GM21576 (cell line): Measurements from ENCODE around the gene LEFTY1.
"Not testable (repeated sequence)": the region's sequence is repeated elsewhere in the genome, so short reads cannot be mapped to it uniquely, and the experiment has no call there.

Experiments used
- ATAC-seq: cut with Tn5 transposase; IDR thresholded peaks from one replicate; pipeline ENCODE4 v1.9.1; 2021; ENCODE audit warnings: mild to moderate bottlenecking, moderate library complexity; ENCODE audit not compliant: unreplicated experiment

Gene LEFTY1

GRCh38 chr1:225888898-225889601, at the start of gene LEFTY1:
Gene LEFTY1 (minus strand): TSS chr1:225889146. CDS start chr1:225889066, 80 bp downstream.
- no peak for ATAC-seq

GRCh38 chr1:225937048-225937968, 48.4 kb upstream of the LEFTY1 start:
- ATAC-seq = no peak

DNA sequence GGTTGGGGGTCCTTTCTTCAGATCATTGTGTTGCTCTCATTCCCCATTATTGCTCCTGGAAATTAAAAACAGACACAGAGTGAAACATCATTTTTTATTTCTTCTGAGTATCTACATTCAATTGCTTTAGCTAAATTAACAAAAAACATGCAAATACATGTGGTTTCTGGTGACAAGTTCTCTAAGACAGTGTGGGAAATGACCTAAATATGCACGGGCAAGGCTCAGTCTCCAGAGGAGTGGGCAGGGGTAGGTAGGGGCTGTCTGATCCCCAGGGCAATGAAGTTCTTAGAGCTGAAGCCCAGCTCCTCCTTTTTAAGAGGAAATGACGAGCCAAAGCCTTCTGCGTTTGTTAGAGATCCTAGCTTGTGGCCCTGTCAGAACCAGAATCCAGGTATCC, 47.6 kb upstream of the LEFTY1 start:
- no peak for ATAC-seq

GRCh38 chr1:225936086-225936485, 47.1 kb upstream of the LEFTY1 start:
- ATAC-seq = not testable (repeated sequence)

GRCh38 chr1:225934711-225935110, 45.8 kb upstream of the LEFTY1 start:
- ATAC-seq = no peak

DNA sequence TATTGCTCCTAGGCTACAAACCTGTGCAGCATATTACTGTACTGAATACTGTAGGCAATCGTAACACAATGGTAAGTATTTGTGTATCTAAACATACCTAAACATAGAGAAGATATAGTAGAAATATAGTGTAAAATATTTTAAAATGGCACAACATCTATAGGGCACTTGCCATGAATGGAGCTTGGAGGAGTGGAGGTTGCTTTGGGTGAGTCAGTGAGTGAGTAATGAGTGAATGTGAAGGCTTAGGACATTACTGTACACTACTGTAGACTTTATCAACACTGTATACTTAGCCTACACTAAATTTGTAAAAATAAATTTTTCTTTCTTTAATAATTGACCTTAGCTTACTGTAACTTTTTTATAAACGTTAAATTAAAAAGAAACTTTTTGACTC, 44.1 kb upstream of the LEFTY1 start:
- no peak for ATAC-seq

GRCh38 chr1:225931270-225932136, 42.6 kb upstream of the LEFTY1 start:
- no peak for ATAC-seq

DNA sequence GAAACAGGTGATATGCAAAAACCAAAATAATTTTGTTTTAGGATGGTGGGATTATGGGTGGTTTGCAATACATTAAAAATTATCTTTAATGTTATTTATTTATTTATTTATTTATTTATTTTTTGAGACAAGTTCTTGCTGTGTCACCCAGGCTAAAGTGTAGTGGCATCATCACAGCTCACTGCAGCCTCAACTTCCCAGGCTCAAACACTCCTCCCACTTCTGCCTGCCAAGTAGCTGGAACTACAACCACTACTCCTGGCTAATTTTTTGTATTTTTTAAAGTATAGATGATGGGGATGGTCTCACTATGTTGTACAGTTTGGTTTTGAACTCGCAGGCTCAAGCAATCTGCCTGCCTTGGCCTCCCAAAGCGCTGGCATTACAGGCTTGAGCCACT, 41.6 kb upstream of the LEFTY1 start:
- ATAC-seq = no peak

DNA sequence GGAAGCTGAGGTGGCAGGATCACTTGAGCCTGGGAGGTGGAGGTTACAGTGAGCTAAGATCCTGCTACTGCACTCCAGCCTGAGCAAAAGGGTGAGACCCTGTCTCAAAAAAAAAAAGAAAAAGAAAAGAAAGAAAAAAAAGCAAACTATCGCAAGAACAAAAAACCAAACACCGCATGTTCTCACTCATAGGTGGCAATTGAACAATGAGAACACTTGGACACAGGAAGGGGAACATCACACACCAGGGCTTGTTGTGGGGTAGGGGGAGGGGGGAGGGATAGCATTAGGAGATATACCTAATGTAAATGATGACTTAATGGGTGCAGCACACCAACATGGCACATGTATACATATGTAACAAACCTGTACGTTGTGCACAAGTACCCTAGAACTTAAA, 40.5 kb upstream of the LEFTY1 start:
- not testable (repeated sequence) for ATAC-seq

DNA sequence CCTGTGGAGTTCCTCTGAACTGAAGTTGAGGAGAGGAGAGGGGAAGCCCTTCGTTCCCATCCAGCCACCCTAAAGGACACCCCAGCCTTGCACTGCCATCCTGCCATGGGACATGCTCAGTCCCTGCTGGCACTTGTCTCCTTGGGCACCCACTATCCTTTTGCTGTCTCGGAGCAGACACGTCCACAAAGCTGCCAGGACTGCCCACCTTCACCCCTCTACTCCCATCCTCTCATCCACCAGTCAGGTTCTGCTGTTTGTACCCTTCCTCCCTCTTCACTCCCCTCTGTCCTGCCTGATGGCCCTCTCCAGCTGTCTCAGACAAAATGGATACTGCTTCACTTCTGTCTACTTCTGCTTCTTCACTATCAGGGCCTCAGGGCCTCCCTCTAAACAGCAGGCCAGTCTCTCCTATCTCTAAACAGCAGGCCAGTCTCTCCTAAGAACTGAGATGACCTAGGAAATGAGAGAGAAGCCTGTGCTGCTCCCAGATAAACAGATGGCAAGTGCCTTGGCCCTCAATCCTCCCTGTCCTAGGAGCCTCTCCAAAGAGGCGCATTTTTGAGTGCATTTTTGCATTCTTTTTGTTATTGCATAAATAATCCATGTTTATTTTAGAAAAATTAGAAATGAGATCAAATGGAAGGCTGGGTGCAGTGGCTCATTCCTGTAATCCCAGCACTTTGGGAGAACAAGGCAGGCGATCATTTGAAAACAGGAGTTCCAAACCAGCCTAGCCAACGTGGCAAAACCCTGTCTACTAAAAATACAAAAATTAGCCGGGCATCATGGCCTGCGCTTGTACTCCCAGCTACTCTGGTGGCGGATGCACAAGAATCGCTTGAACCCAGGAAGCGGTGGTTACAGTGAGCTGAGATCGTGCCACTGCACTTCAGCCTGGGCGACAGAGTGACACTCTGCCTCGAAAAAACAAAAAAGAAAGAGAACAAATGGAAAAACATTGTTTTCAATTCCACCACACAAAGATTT, 39.5 kb upstream of the LEFTY1 start:
- ATAC-seq = no peak

- ATAC-seq = no peak
Measured at GRCh38 chr1:225926551-225927113, 37.7 kb upstream of the LEFTY1 start.

DNA sequence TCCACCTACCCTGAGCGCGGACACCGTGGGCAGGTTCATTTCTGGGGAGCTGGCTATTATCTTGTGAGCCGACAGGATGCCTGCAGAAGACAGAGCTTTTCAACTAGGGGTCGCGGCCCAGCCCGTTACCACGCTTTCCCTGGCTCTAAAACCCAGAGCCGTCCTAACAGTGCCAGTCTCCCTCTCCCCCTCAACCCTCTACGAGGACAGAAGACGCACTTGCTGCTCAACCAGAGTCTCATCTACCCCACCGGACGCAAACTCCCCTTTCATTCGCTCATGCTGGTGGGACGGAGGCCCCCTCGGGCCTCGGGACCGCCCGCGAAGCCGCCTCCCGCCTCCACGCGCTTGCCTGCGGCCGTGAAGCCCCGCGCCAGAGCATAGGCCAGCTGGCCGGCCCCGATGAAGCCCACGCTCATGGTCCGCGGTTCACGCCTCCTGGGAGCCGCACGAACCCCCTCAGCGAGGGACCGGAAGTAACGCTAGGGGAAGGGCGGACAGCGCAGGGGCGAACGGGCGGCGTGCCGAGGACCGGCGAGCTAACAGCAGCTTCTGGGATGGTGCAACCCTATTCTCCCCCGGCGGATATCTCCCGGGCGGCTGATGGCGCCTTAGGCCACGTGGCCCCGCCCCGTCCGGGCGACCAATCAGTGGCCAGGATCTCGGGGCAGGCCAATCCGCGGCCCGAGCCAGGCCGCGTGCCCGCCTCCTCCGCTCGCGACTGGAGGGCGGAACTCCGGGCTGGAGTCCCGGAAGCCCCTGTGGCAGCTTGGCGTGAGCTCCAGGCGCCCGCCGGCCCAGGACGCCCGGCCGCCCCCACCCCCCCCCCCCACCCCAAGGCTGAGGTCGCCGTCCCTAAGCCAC, 35.0 kb upstream of the LEFTY1 start, which contains the start of gene PYCR2:
TSS of gene PYCR2 (minus strand) at position 559 of the 864 bp plus-strand sequence. CDS start at position 419, 140 bp downstream.
- ATAC-seq = peak; percentile 98

- no peak for ATAC-seq
Measured at GRCh38 chr1:225923381-225923691, 34.4 kb upstream of the LEFTY1 start.

DNA sequence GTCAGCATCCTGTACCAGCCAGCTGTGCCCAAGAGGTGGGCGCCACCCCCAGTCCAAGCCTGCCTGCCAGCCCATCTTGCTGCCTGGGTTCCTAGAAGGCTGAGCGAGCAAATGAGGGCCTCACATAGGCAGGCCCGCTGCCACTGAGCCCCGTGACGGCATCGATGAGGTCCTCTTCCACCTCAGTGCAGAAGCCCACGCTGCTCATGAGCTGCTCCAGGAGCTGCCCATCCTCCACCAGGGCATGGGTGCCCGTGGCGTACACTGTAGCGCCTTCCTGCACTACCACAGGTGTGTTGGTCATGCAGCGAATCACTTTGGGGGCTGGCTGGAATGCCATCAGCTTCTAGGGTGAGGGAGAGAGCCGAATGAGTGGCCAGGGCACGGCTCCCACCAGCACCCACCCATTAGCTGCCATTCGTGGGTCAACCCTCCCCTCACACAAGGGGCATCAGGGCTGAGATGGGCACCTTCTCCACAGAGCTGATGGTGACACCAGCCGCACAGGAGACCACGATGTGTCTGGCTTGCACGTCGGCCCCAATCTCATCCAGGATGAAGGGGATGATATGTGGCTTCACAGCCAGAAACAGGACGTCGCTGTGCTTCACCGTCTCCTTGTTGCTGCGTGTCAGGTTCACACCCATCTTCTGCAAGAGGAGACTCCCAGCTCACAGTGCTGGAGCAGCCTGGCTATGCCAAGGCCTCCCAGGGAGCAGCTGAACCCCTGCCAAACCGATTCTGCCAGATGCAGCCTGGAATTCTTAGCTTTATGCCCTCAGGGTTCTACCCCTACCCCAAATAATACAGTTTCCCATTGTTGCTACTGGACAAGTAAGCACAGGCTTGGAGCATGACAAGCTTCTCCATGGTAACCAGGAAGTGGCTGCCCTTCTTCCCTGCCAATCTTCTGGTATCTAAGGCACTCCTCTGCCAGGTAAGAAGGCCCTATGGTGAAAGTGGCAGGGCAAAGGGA, 33.1 kb upstream of the LEFTY1 start:
- ATAC-seq = no peak

DNA sequence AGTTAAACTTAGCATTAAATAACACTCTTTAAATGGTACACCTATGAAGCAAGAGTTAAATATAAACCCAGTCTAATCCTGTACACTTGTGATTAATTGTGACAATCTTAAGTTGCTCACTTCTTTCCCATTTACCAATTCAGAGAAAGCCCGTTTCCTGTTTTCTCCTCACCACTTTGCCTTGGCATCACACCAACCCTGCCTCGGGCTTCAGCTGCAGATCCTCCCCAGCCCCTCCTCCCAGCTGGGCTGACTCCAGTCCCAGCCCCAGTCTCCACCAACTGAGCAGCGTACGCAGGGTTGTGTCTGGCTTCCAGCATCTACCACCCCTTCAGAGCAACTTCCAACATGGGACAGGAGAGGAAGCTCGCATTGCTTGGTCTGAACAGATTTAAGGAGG, 31.0 kb upstream of the LEFTY1 start:
- no peak for ATAC-seq

DNA sequence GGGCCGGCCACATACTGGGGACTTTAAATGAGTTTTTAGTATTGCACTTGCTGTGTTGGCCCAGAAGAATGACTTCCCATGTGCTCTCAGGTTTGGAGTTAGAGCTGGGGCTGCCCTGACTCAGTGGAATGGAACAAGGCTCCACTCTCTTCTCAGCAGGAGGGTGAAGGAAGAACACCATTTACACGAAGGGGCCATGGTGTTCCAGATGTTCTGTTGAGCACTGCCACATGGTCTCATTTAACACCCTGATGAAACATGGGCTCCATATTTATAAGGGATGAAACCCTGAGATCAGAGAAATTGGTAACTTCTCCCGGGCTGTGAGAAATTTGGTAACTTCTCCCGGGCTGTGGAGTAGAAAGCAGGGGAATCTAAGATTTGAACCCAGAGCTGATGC, 29.3 kb upstream of the LEFTY1 start:
- ATAC-seq = no peak

DNA sequence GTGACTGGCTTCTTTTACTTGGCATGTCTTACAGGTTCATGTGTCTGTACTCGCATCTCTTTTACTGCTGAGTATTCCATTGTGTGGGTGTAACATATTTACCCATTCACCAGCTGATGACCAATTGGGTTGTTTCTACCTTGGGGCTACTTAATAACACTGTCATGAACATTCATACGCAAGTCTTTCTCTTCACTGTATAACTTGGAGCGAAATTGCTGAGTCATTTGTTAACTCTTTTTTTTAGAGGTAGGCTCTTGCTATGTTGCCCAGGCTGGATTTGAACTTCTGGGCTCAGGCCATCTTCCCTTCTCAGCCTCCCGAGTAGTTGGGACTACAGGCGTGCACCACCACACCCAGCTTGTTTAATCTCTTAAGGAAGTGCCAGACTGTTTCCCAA, 28.6 kb upstream of the LEFTY1 start:
- no peak for ATAC-seq

DNA sequence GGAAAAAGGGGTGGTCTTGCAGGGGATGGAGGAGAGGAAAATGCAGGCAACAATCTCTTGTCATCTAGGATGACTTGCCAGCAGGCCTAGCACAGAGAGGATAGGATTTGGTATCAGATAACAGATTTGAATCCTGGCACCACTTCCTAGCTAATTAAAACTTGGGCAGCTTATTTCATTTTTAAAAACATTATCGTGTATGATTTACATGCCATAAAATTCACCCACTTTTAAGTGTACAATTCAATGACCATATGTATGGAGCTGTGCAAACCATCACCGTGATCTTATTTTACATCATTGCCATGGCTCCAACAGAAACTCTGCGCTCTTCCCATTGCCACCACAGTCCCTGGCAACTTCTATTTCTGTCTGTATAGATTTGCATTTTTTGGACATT, 28.2 kb upstream of the LEFTY1 start:
- ATAC-seq = no peak
